Mesothelial cell of epicardium (in vitro differentiated cells): ENCODE data around the gene TET3. TPM values are rescaled to one million over a fixed set of nuclear protein-coding genes. Genes with fewer than 3 reads are reported as not detected.

Source experiments
- DNase-seq, 2 experiments: peaks; one replicate each; pipeline ENCODE4 v3.0.0; 2021; ENCODE audit warnings: low spot score in 2 of 2; ENCODE audit not compliant: unreplicated experiment in 2 of 2
- H3K27ac Mint-ChIP-seq: 2 replicates; pipeline ENCODE4 v1.8.0; 2021; ENCODE audit warnings: mixed read lengths
- H3K27me3 Mint-ChIP-seq: 2 replicates; pipeline ENCODE4 v1.8.0; 2021; ENCODE audit warnings: low read depth, mixed read lengths
- H3K36me3 Mint-ChIP-seq: 2 replicates; pipeline ENCODE4 v1.8.0; 2021; ENCODE audit warnings: mixed read lengths
- H3K4me1 Mint-ChIP-seq: 2 replicates; pipeline ENCODE4 v1.8.0; 2021; ENCODE audit warnings: mixed read lengths
- H3K4me3 Mint-ChIP-seq: 2 replicates; pipeline ENCODE4 v1.8.0; 2021; ENCODE audit warnings: mild to moderate bottlenecking, moderate library complexity, mixed read lengths
- H3K9me3 Mint-ChIP-seq: 2 replicates; pipeline ENCODE4 v1.8.0; 2021; ENCODE audit warnings: mixed read lengths
- total RNA-seq: library from RNA; stranded (reverse); gene quantifications from 3 replicates; pipeline ENCODE4 v1.2.1, GENCODE V29; 2021
- TF ChIP-seq, protein P1 (sequence below): fragments of 200-600 bp; sonication (generic); IDR thresholded peaks from one replicate; pipeline ENCODE4 v1.5.0; 2021; ENCODE audit warnings: antibody characterized with exemption; ENCODE audit not compliant: unreplicated experiment

TET3 gene
- total RNA-seq, 1 donor from 2014 or later: 42.6 TPM

DNA sequence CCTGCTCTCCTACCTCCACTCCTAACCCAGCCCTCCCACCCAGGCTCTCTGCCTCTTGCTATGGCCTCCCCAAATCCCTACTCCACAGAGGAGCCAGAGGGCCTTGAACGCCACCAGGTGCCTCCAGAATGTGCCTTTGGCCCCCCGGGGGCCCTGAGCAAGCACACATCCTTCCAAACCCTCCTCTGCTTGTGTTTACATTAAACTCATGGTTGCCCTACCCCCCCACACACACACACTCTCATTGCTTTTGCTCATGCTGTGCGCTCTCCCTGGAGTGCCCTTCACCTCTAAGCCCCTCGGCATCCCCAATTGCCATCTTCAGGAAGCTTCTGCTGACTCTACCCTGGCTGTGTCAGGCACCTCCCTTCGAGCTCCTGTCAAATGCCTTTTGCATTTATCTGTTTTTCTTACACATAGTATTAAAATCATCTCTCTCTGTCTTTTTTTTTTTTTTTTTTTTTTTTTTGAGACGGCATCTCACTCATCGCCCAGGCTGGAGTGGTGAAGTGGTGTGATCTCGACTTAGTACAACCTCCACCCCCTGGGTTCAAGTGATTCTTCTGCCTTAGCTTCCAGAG, 16.3 kb upstream of the TET3 start:
- no peaks in the 10 kb centered on the region for H3K36me3 Mint-ChIP-seq
- H3K4me1 Mint-ChIP-seq: no peaks in the 10 kb centered on the region
- no peak overlapping the region for H3K27ac Mint-ChIP-seq
- TF ChIP-seq, protein P1, sequence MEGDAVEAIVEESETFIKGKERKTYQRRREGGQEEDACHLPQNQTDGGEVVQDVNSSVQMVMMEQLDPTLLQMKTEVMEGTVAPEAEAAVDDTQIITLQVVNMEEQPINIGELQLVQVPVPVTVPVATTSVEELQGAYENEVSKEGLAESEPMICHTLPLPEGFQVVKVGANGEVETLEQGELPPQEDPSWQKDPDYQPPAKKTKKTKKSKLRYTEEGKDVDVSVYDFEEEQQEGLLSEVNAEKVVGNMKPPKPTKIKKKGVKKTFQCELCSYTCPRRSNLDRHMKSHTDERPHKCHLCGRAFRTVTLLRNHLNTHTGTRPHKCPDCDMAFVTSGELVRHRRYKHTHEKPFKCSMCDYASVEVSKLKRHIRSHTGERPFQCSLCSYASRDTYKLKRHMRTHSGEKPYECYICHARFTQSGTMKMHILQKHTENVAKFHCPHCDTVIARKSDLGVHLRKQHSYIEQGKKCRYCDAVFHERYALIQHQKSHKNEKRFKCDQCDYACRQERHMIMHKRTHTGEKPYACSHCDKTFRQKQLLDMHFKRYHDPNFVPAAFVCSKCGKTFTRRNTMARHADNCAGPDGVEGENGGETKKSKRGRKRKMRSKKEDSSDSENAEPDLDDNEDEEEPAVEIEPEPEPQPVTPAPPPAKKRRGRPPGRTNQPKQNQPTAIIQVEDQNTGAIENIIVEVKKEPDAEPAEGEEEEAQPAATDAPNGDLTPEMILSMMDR: no peak
- no peaks in the 10 kb centered on the region for H3K27me3 Mint-ChIP-seq
- H3K9me3 Mint-ChIP-seq: no peaks in the 10 kb centered on the region
- DNase-seq: no peak
- no peak overlapping the region for H3K4me3 Mint-ChIP-seq

DNA sequence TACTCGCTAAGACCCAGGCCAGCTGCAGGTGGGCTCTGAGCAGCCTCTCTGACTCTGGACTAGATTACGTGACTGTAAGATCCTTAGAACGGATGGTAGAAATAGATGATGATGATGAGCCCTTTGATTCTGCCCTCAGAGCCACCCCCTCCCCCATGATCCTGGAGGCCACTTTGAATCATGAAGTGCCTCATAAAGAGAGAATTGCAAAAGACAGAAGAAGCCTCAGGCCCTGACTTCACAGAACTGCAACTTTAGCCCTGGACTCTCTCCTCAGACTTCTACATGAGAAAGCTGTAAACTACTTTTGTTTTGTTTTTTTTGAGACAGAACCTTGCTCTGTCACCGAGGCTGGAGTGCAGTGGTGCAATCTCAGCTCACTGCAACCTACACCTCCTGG, 15.4 kb upstream of the TET3 start:
- H3K36me3 Mint-ChIP-seq: no peaks in the 10 kb centered on the region
- H3K4me3 Mint-ChIP-seq: no peak overlapping the region
- TF ChIP-seq, protein P1: no peak
- no peak for DNase-seq
- H3K27me3 Mint-ChIP-seq: no peaks in the 10 kb centered on the region
- no peaks in the 10 kb centered on the region for H3K4me1 Mint-ChIP-seq
- H3K27ac Mint-ChIP-seq: no peak overlapping the region
- H3K9me3 Mint-ChIP-seq: no peaks in the 10 kb centered on the region

DNA sequence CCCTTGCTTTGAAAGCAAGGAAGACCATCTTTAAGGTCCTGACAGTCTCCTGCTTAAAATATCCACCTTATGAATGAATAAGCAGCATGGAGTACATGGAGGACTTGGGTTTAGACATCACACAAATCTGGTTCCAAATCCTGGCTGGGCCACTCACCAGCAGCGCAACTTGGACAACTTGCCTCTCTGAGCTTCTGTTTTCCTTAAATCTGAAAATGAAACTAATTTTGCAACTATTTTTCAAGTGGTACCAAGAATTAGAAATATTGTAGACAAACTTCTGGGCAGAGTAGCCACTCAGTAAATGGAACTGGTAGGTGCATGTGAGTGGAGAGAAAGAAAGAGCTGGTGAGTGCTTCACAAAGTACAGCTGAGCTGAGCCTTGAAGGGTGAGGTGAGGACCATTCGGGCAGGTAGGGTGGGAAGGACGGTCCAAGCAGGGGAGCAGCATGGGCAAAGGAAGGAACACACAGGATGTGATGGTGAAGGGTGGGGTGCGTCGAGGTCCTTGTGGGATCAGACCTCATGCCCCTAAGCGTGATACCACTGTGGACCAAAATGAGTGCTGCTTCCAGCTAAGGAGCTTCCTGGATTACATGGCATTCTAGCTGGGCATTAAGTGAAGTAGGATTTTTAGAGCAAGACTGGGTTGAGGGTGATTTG, 14.4 kb upstream of the TET3 start:
- no peak overlapping the region for H3K27ac Mint-ChIP-seq
- H3K9me3 Mint-ChIP-seq: no peaks in the 10 kb centered on the region
- H3K4me1 Mint-ChIP-seq: no peaks in the 10 kb centered on the region
- DNase-seq: no peak
- H3K27me3 Mint-ChIP-seq: no peaks in the 10 kb centered on the region
- H3K4me3 Mint-ChIP-seq: no peak overlapping the region
- no peaks in the 10 kb centered on the region for H3K36me3 Mint-ChIP-seq
- TF ChIP-seq, protein P1: no peak

DNA sequence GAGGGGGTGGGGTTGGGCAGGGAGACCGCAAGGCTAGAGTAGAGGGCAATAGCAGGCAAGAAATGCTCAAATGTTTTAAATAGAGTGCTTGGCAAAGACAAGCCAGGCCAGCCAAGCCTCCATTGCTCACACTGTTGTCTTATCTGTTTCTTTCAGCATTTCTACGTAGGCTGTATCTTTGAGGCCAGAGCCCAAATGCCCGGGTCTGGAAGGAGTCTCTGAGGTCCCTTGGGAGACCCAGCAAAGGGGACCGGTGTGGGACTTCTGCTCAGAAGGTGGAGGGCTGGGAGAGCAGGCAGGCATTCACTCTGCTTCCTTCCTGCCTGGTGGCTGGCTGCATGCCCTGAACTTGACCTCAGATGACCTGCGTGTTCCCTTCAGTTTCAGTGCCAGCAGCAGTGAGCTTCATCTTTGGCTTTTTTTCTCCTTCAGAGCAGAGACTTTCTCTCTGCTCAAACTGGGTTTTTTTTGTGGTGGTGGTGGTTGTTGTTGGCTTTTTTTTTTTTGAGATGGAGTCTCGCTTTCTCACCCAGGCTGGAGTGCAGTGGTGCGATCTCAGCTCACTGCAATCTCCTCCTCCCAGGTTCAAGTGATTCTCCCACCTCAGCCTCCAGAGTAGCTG, 13.7 kb upstream of the TET3 start:
- no peaks in the 10 kb centered on the region for H3K27me3 Mint-ChIP-seq
- TF ChIP-seq, protein P1: no peak
- no peak overlapping the region for H3K4me3 Mint-ChIP-seq
- H3K27ac Mint-ChIP-seq: no peak overlapping the region
- no peaks in the 10 kb centered on the region for H3K9me3 Mint-ChIP-seq
- no peaks in the 10 kb centered on the region for H3K4me1 Mint-ChIP-seq
- H3K36me3 Mint-ChIP-seq: no peaks in the 10 kb centered on the region
- DNase-seq: no peak

DNA sequence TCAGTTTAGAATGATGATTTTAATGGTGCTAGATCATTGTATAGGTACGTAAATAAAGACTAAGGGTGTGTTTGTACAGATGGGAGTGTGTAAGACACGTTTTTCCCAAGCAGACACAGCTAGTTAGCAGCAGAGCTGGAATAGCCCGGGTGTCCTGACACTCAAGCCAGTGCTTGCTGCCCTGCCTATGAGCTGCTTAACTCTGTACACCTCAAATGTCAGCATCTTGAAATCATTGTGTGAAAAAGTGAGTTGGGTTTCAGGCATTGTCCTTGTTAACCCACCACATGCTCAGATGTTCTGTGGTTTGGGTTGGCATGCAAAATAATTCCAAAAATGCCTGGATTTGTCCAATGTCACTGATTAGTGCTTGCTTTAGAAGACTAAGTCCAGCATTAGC, 13.0 kb upstream of the TET3 start:
- Mint-ChIP-seq H3K9me3 (no peaks in the 10 kb centered on the region), H3K36me3 (no peaks in the 10 kb centered on the region), H3K4me1 (no peaks in the 10 kb centered on the region), H3K4me3 (no peak overlapping the region), H3K27ac (no peak overlapping the region), H3K27me3 (no peaks in the 10 kb centered on the region)
- TF ChIP-seq, protein P1: no peak
- DNase-seq: no peak
